GM19025 (cell line): ENCODE measurements around the gene WWOX.

Source experiments
- ATAC-seq: cut with Tn5 transposase; IDR thresholded peaks from one replicate; pipeline ENCODE4 v1.9.1; 2021; ENCODE audit warnings: mild to moderate bottlenecking, low read depth, moderate library complexity; ENCODE audit not compliant: unreplicated experiment

The WWOX gene

GRCh38 chr16:78837706-78838105 lies 738.3 kb downstream of the WWOX start:
- ATAC-seq: no peak

GRCh38 chr16:78838276-78838675 lies 738.8 kb downstream of the WWOX start:
- ATAC-seq: no peak

GRCh38 chr16:78842950-78843349 lies 743.5 kb downstream of the WWOX start:
- ATAC-seq: no peak

- ATAC-seq: no peak
These were observed 744.5 kb downstream of the WWOX start for GRCh38 chr16:78843978-78844377.

GRCh38 chr16:78844682-78845081 lies 745.2 kb downstream of the WWOX start:
- no peak for ATAC-seq

GRCh38 chr16:78851266-78851665 lies 751.8 kb downstream of the WWOX start:
- no peak for ATAC-seq

- ATAC-seq: no peak
These were observed 752.7 kb downstream of the WWOX start for GRCh38 chr16:78852081-78852635.

GRCh38 chr16:78862022-78862421 lies 762.6 kb downstream of the WWOX start:
- ATAC-seq: no peak

GRCh38 chr16:78866521-78866920 lies 767.1 kb downstream of the WWOX start:
- no peak for ATAC-seq

GRCh38 chr16:78869492-78869891 lies 770.0 kb downstream of the WWOX start:
- ATAC-seq: no peak

- ATAC-seq: no peak
These were observed 771.8 kb downstream of the WWOX start for GRCh38 chr16:78871241-78871640.

- ATAC-seq: no peak
These were observed 777.2 kb downstream of the WWOX start for GRCh38 chr16:78876671-78877070.

- no peak for ATAC-seq
These were observed 777.7 kb downstream of the WWOX start for GRCh38 chr16:78877114-78877655.

- ATAC-seq: no peak
These were observed 779.1 kb downstream of the WWOX start for GRCh38 chr16:78878570-78878969.

GRCh38 chr16:78879011-78879410 lies 779.6 kb downstream of the WWOX start:
- ATAC-seq: no peak

GRCh38 chr16:78882150-78882549 lies 782.7 kb downstream of the WWOX start:
- no peak for ATAC-seq

GRCh38 chr16:78882751-78883150 lies 783.3 kb downstream of the WWOX start:
- no peak for ATAC-seq

GRCh38 chr16:78884204-78884603 lies 784.8 kb downstream of the WWOX start:
- ATAC-seq: no peak

- no peak for ATAC-seq
These were observed 789.9 kb downstream of the WWOX start for GRCh38 chr16:78889346-78889745.

- ATAC-seq: no peak
These were observed 791.0 kb downstream of the WWOX start for GRCh38 chr16:78890373-78890895.

- no peak for ATAC-seq
These were observed 793.7 kb downstream of the WWOX start for GRCh38 chr16:78892951-78893733.

- ATAC-seq: no peak
These were observed 795.4 kb downstream of the WWOX start for GRCh38 chr16:78894886-78895285.
